Adrenal gland (tissue), 12 donors: Measurements from ENCODE around the gene MAD1L1. TPM values are rescaled to one million over a fixed set of nuclear protein-coding genes. Genes with fewer than 3 reads are reported as not detected.

ENCODE experiments used
- DNase-seq, 7 donors: peaks; one replicate each; pipeline ENCODE4 v3.0.0-alpha.2; 2019 to 2020
- H3K27ac ChIP-seq, 5 donors: fragments of 200-600 bp; sonication (generic) in 4 of 5; 1 replicate in 3 of 5; 2 replicates in 2 of 5; pipeline versions ENCODE4 v1.5.1 to v1.8.0; 2016 to 2020; ENCODE audit warnings: mild to moderate bottlenecking in 1 of 5
- H3K27me3 ChIP-seq: fragments of 200-600 bp; 2 replicates; pipeline ENCODE4 v1.8.0; 2021
- H3K36me3 ChIP-seq, 2 donors: fragments of 200-600 bp; replicated peaks in 1 of 2; 1 replicate in 1 of 2; 2 replicates in 1 of 2; pipeline versions ENCODE4 v1.5.1 to v1.8.0; 2018 to 2022
- H3K4me1 ChIP-seq, 2 donors: fragments of 200-600 bp; replicated peaks in 1 of 2; 1 replicate in 1 of 2; 2 replicates in 1 of 2; pipeline versions ENCODE4 v1.5.1 to v1.8.0; 2018 to 2021
- H3K4me3 ChIP-seq, 4 donors: fragments of 200-600 bp; sonication (generic) in 3 of 4; one replicate each; pipeline ENCODE4 v1.5.1; 2016 to 2018
- H3K9me3 ChIP-seq, 3 donors: fragments of 200-600 bp; sonication (generic) in 1 of 3; replicated peaks in 1 of 3; 1 replicate in 2 of 3; 2 replicates in 1 of 3; pipeline versions ENCODE4 v1.5.1 to v1.8.0; 2016 to 2021
- POLR2A ChIP-seq, 2 donors: fragments of 450-650 bp; IDR thresholded peaks; one replicate each; pipeline ENCODE4 v1.6.1; 2017; ENCODE audit warnings: antibody characterized with exemption in 2 of 2, mild to moderate bottlenecking in 2 of 2, moderate library complexity in 1 of 2
- WGBS, 4 donors: extraction: QIAGEN DNeasy Blood & Tissue Kit in 2 of 4; methylation state at CpG; one replicate each; pipeline versions ENCODE4 v1.1.5 to v1.1.7; 2013 to 2017; 5-methylcytosine and 5-hydroxymethylcytosine counted together
- intact Hi-C, 2 donors: fragments of 100-400 bp; cut with DNase I; formaldehyde crosslinking; loops; one replicate each; pipeline versions ENCODE4 v1.14.1 to v1.15.0; 2022 to 2023
- polyA plus RNA-seq, 3 donors: library from polyadenylated mRNA; stranded (reverse); fragments of 200-250 nt in 2 of 3; fragments of 350-450 nt in 1 of 3; fragmentation: Illumina TruSeq in 1 of 3; extraction: RNeasy Lipid Tissue Mini Kit (QIAGEN cat#74804) in 1 of 3; gene quantifications; one replicate each; pipeline ENCODE4 v1.2.3, GENCODE V29; 2013 to 2014
- total RNA-seq, 9 donors: library from RNA; depleted of rRNA in 4 of 9; stranded (reverse); fragments of >200 nt in 4 of 9; fragments of 120-200 nt in 1 of 9; fragmentation: NEBNext Ultra II Directional in 1 of 9; extraction: Animal tissue kit (Norgen Biotek cat#: 25700) in 1 of 9; gene quantifications; one replicate each; pipeline versions ENCODE4 v1.1.0 to v1.2.4, GENCODE V29; 2013 to 2023
- TF ChIP-seq, protein P1 (sequence below), 6 experiments: fragments of 450-650 bp in 4 of 6; fragments of 200-600 bp in 2 of 6; sonication (generic) in 1 of 6; IDR thresholded peaks; 1 replicate in 5 of 6; 2 replicates in 1 of 6; pipeline versions ENCODE4 v1.5.1 to v1.8.0; 2016 to 2021; ENCODE audit warnings: antibody characterized with exemption in 6 of 6, mild to moderate bottlenecking in 2 of 6, moderate library complexity in 1 of 6
- donor health status: healthy with polysubstance abuse.
- donor health status: Bipolar disorder and iron deficiency.
- donor health status: DM: yes; HTN: yes; CAD: no.
- donor health status: DM: no; HTN: no; CAD: no.
- donor health status: DM: no; HTN: no; CAD: no.
- donor health status: DM: yes; HTN: yes; CAD: no.

The MAD1L1 gene
- total and polyA plus RNA-seq, 12 donors, result 6.7 to 87.7 (median 28.9) TPM

- Histone ChIP-seq H3K27me3 (no peaks in the 10 kb centered on the region), H3K36me3 (no peaks in the 10 kb centered on the region), H3K9me3 (no peaks in the 10 kb centered on the region), H3K4me3 (no peak overlapping the region), H3K4me1 (no peaks in the 10 kb centered on the region), H3K27ac (no peak overlapping the region)
- TF ChIP-seq POLR2A (IDR thresholded peaks at IDR 0.05), result no peak
- TF ChIP-seq, protein P1, sequence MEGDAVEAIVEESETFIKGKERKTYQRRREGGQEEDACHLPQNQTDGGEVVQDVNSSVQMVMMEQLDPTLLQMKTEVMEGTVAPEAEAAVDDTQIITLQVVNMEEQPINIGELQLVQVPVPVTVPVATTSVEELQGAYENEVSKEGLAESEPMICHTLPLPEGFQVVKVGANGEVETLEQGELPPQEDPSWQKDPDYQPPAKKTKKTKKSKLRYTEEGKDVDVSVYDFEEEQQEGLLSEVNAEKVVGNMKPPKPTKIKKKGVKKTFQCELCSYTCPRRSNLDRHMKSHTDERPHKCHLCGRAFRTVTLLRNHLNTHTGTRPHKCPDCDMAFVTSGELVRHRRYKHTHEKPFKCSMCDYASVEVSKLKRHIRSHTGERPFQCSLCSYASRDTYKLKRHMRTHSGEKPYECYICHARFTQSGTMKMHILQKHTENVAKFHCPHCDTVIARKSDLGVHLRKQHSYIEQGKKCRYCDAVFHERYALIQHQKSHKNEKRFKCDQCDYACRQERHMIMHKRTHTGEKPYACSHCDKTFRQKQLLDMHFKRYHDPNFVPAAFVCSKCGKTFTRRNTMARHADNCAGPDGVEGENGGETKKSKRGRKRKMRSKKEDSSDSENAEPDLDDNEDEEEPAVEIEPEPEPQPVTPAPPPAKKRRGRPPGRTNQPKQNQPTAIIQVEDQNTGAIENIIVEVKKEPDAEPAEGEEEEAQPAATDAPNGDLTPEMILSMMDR (IDR thresholded peaks at IDR 0.05), result no peak
- intact Hi-C loops, result no loop called here
- peak in 2 of 7 donors; percentile 5 to 11 for DNase-seq
- 90 to 98% (median 95%) methylated on average over 10 to 22 of the region's 22 CpGs for WGBS, 4 donors
Measured at GRCh38 chr7:2006921-2007381, 225.8 kb downstream of the MAD1L1 start.

DNA sequence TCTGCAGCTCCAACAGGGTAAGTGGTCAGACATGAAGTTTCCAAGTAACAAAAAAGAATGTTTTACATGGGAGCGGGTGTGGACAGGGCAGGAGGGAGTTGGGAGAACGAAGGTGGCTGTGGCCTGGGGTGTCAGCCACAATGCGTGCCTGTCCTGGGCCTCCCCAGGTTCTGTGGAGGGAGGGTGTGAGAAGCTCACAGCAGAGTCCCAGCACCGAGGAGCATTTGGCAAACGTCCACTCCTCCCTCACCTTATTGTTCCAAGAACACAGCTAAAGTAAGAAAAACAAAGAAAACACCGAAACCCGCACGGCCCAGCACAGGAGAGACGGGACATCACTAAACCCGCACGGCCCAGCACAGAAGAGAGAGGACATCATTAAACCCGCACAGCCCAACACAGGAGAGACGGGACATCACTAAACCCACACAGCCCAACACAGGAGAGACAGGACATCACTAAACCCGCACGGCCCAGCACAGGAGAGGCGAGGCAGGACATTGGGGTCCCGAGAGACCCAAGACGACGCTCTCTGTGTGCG is 226.4 kb downstream of the MAD1L1 start:
- 77 to 85% (median 80%) methylated on average over 17 to 20 of the region's 20 CpGs for WGBS, 4 donors
- peak in 4 of 7 donors; percentile 9 to 20 (median 12) for DNase-seq
- Histone ChIP-seq H3K4me3 (no peak overlapping the region), H3K27me3 (no peaks in the 10 kb centered on the region), H3K4me1 (peaks cover under 1 to 3% of the 10 kb centered on the region in 2 donors), H3K9me3 (no peaks in the 10 kb centered on the region), H3K27ac (no peak overlapping the region), H3K36me3 (no peaks in the 10 kb centered on the region)
- intact Hi-C loops, result no loop called here
- TF ChIP-seq, protein P1 (IDR thresholded peaks at IDR 0.05), result no peak
- TF ChIP-seq POLR2A (IDR thresholded peaks at IDR 0.05), result no peak

GRCh38 chr7:2005786-2006185 is 227.0 kb downstream of the MAD1L1 start:
- 82 to 89% (median 85%) methylated on average over 8 to 10 of the region's 10 CpGs for WGBS, 4 donors
- TF ChIP-seq POLR2A (IDR thresholded peaks at IDR 0.05), result no peak
- TF ChIP-seq, protein P1 (IDR thresholded peaks at IDR 0.05), result no peak
- peak in 1 of 7 donors; percentile 6 for DNase-seq

DNA sequence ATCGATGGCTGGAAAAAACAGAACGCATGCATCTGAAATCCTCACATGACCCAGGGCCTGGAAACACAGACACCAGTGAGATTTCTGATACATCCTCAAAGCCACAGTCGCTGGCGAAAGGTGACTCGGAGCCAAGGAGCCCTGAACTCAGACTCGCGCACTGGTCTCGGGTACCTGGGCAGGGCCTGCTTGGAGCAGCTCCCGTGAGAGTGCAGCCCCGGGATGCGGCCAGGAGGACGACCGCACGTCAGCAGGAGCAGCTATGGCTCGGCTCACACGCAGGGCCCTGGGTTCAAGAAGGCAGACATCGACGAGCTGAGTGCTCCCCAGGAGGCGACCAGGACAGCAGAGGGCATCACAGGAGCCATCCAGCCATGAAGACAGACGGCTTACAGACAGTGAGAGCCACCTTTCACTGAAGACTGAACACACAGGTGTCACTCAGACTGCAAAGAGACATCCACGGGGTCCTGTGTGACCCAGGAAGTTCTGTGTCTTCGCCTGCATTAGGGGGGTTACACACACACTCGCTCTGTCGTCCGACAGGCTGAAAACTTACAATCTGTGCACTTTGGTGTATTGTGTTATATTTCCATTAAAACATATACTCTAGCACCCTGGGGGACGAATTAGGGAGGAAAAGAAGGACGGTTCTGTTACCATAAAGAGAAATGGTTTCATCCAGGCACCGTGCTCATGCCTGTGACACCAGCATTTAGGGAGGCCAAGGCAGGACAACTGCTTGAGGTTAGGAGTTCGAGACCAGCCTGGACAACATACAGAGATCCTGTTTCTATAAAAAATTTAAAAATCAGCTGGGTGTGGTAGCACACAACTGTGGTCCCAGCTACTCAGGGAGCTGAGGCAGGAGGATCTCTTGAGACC is 227.7 kb downstream of the MAD1L1 start:
- Histone ChIP-seq H3K4me1 (peaks cover 6 to 10% of the 10 kb centered on the region in 2 donors), H3K4me3 (no peak overlapping the region), H3K27ac (no peak overlapping the region), H3K36me3 (no peaks in the 10 kb centered on the region), H3K27me3 (no peaks in the 10 kb centered on the region), H3K9me3 (no peaks in the 10 kb centered on the region)
- WGBS, 4 donors, result 94 to 96% (median 95%) methylated on average over 24 to 29 of the region's 29 CpGs
- intact Hi-C loops, result no loop called here
- DNase-seq, result peak in 3 of 7 donors; percentile 4 to 15 (median 6)
- TF ChIP-seq POLR2A (IDR thresholded peaks at IDR 0.05), result no peak
- TF ChIP-seq, protein P1 (IDR thresholded peaks at IDR 0.05), result no peak

More at GRCh38 chr7:2005786-2006185, 227.0 kb downstream of the MAD1L1 start:
- no peaks in the 10 kb centered on the region for H3K36me3 ChIP-seq
- no peak overlapping the region for H3K27ac ChIP-seq
- H3K9me3 ChIP-seq, result no peaks in the 10 kb centered on the region
- H3K27me3 ChIP-seq, result no peaks in the 10 kb centered on the region
- H3K4me1 ChIP-seq, result peaks cover 5 to 8% of the 10 kb centered on the region in 2 donors
- no peak overlapping the region for H3K4me3 ChIP-seq
- intact Hi-C loops, result no loop called here
